Fibroblast of mammary gland (primary cell): ENCODE measurements around the gene COG7.
"Not testable (repeated sequence)": the region's sequence is repeated elsewhere in the genome, so short reads cannot be mapped to it uniquely, and the experiment has no call there.

ENCODE experiments used
- DNase-seq: peaks from one replicate; pipeline ENCODE4 v3.0.0-alpha.2; 2010; ENCODE audit warnings: low read depth
- H3K4me3 ChIP-seq: 2 replicates; pipeline ENCODE4 v1.5.1; 2011; ENCODE audit warnings: low read depth, mild to moderate bottlenecking, low read length, moderate library complexity; ENCODE audit not compliant: control insufficient read depth
- CTCF ChIP-seq: conservative IDR thresholded peaks from 2 replicates; pipeline ENCODE4 v1.5.1; 2011; ENCODE audit warnings: low read depth, low read length, inconsistent platforms; ENCODE audit not compliant: control insufficient read depth, insufficient read depth

Gene COG7

GRCh38 chr16:23406546-23407240 is 46.3 kb downstream of the COG7 start:
- DNase-seq: peak; percentile 32
- no peak overlapping the region for H3K4me3 ChIP-seq
- TF ChIP-seq CTCF: no peak

- H3K4me3 ChIP-seq: no peak overlapping the region
- DNase-seq: no peak
- no peak for TF ChIP-seq CTCF
These were observed 47.0 kb downstream of the COG7 start for GRCh38 chr16:23406024-23406423.

- no peak for TF ChIP-seq CTCF
- DNase-seq: peak; percentile 27
These were observed 49.4 kb downstream of the COG7 start for GRCh38 chr16:23403547-23403946.

GRCh38 chr16:23402100-23402499 is 50.9 kb downstream of the COG7 start:
- TF ChIP-seq CTCF: no peak
- no peak overlapping the region for H3K4me3 ChIP-seq
- DNase-seq: no peak

More at GRCh38 chr16:23403547-23403946, 49.4 kb downstream of the COG7 start:
- no peak overlapping the region for H3K4me3 ChIP-seq

- DNase-seq: no peak
- no peak overlapping the region for H3K4me3 ChIP-seq
- no peak for TF ChIP-seq CTCF
These were observed 51.9 kb downstream of the COG7 start for GRCh38 chr16:23401139-23401538.

GRCh38 chr16:23400447-23400846 is 52.5 kb downstream of the COG7 start:
- not testable (repeated sequence) for DNase-seq, H3K4me3 ChIP-seq

- no peak for DNase-seq
- TF ChIP-seq CTCF: no peak
- no peak overlapping the region for H3K4me3 ChIP-seq
These were observed 53.8 kb downstream of the COG7 start for GRCh38 chr16:23398987-23399805.
